Cardiac septum (tissue), 1 donor: ENCODE data around the gene REXO5. TPM values are rescaled to one million over a fixed set of nuclear protein-coding genes. Genes with fewer than 3 reads are reported as not detected.

Source experiments
- DNase-seq: peaks from one replicate; pipeline ENCODE4 v3.0.0-alpha.2; 2020; ENCODE audit warnings: low spot score
- intact Hi-C: fragments of 100-400 bp; cut with DNase I; formaldehyde crosslinking; loops from one replicate; pipeline ENCODE4 v1.14.0; 2022
- total RNA-seq: library from RNA; stranded (reverse); fragmentation: NEBNext Ultra II Directional; extraction: Animal tissue kit (Norgen Biotek cat#: 25700); gene quantifications from one replicate; pipeline ENCODE4 v1.2.1, GENCODE V29; 2021
- donor health status: DM: no; HTN: no; CAD: no.

Gene REXO5
- total RNA-seq, 1 donor from 2014 or later = 3.0 TPM

DNA sequence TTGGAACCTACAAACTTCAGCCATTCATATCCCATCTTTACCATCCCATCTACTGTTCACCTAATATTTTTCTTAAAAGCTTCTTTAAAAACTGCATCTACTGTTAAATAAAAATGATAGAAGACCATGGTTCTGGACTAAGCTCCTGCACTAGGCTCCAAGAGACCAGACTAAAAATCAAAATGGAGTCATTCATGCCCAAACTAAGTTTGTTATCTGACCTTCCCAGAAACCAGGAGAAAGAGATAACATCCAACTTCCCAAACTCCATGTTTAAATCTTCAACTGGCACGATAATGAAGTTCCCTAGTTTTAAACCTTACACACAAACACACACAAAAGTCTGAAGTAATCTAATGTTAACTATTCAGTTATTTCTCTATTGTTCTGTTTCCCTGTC lies 80.0 kb downstream of the REXO5 start:
- DNase-seq = no peak
- intact Hi-C loops = no loop called here

DNA sequence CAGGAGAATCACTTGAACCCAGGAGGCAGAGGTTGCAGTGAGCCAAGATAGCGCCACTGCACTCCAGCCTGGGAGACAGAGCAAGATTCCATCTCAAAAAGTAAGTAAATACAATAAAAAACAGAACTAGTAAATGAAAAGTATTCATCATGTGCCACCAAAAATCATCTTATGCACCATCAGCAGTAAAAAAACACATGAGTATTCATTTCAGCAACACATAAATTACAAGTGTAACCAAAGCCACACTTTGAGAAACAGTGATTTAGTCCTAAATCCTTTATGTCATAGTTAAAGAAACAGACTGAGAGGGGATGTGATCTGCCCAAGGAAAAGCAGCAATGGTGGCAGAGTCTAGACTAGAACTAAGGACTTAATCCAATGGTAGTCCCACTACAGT lies 80.9 kb downstream of the REXO5 start:
- intact Hi-C loops = no loop called here
- DNase-seq = no peak

DNA sequence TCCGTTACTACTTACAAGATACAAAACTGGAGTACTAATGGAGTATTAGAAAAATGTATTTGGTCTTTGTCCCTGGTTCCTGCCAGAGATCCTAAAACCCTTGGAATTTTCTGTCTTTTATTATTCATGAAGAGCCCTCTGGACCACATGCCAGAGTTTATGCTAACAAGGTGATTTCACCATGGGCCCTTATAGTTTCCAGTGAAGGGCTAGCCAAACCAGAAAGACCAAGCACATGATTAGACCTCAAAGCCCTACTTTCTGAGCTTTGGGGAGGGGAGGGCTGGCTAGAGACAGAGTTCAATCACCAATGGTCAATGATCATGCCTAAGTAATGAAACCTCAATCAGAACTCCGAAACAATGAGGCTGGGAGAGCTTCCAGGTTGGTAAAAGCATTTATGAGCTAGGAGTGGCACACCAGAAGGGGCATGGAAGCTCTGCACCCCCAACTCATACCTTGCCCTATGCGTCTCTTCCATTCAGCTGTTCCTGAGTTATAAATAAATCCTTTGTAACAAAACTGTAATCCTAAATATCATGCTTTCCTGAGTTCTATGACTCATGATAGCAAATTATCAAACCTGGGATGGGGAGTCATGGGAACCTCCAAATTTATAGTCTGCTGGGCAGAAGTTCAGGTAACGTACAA lies 83.4 kb downstream of the REXO5 start:
- no peak for DNase-seq
- intact Hi-C loops = loop anchor here (10.0 kb wide), 1 partner anchor 145 kb away; the partner anchor contains the start of gene THUMPD1

GRCh38 chr16:20894388-20894787 lies 88.1 kb downstream of the REXO5 start:
- intact Hi-C loops = loop anchor here (10.0 kb wide), 1 partner anchor 150 kb away; the partner anchor contains the start of gene THUMPD1
- no peak for DNase-seq

DNA sequence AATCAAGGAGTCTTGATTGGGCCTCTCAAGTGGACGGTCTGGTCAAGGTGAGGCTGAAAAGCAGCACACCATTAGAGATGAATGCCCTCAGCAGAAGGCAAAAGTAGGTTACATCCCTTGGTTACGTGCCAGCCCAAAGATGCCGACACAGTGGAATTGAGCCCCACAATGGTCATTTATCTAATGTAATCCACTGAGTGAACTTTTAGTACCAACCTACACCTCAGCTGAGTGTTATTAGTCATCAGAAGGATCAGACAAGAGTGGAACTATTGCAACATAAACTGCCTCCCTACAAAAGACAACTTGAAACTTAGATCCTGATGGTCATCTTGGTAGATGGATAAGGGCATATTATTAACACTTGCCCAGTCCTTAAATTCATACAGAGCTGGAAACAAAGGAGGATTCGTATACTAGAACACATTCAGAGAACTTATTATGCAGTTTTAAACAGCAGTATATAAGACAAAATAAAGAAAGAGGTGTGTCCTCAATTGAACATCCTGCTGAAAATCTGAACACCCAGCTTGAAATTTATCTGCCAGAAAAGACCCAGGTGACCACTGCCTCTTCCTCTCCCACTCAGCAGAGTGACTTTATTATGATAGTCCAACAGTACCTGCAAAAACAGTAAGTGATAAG lies 91.0 kb downstream of the REXO5 start:
- intact Hi-C loops = loop anchor here (10.0 kb wide), 1 partner anchor 153 kb away; the partner anchor contains the start of gene THUMPD1
- no peak for DNase-seq

DNA sequence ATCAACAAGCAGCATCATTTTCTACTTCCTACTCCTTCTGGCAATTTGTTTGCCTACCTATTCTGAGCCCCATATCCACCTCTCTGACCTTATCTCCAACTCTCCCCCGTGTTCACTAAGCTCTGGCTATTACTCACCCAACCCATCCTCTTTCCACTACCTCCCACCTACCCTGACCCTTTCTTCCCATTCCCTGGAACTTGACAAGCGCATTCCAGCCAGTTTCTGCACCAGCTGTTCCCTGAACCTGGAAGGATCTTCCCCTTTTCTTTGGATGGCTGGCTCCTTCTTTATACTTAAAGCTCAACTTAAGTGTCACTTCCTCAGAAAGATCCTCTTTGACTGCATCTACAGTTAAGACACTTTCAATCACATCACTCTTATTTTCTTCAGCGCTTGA lies 91.6 kb downstream of the REXO5 start:
- intact Hi-C loops = loop anchor here (10.0 kb wide), 1 partner anchor 153 kb away; the partner anchor contains the start of gene THUMPD1
- DNase-seq = no peak

- intact Hi-C loops = loop anchor here (10.0 kb wide), 1 partner anchor 154 kb away; the partner anchor contains the start of gene THUMPD1
- no peak for DNase-seq
These were observed 92.7 kb downstream of the REXO5 start for GRCh38 chr16:20899071-20899470.

Other genes with a start within 250 kb of the REXO5 start
- not detected for gene ACSM2B, start 230.2 kb upstream of the REXO5 start, total RNA-seq
- gene ACSM1, start 108.8 kb upstream of the REXO5 start, total RNA-seq = 0.16 TPM
- 17.5 TPM for gene THUMPD1, start 64.7 kb upstream of the REXO5 start, total RNA-seq
- 1.7 TPM for gene ACSM3, start 42.5 kb upstream of the REXO5 start, total RNA-seq
- 9.8 TPM for gene ERI2, start 55 bp upstream of the REXO5 start, total RNA-seq
- gene DCUN1D3, start 93.8 kb downstream of the REXO5 start, total RNA-seq = 10.0 TPM
- 37.7 TPM for gene LYRM1, start 94.2 kb downstream of the REXO5 start, total RNA-seq